Measurements from ENCODE around the gene EMD.

GRCh38 chrX:154426916-154427770, 48.0 kb downstream of the EMD start:
- no peak for TF ChIP-seq POLR2AphosphoS5 (IDR thresholded peaks at IDR 0.05; ENCODE audit: low read depth, low read length)
- TF ChIP-seq POLR2A (IDR thresholded peaks at IDR 0.05; ENCODE audit: low read depth, low read length) = no peak
- TF ChIP-seq TAF1 (IDR thresholded peaks at IDR 0.05; ENCODE audit: low read depth, low read length) = no peak
- TF ChIP-seq PAX5 (IDR thresholded peaks at IDR 0.05; ENCODE audit: insufficient read depth, low read length, severe bottlenecking) = no peak
- TF ChIP-seq SPI1 (IDR thresholded peaks at IDR 0.05; ENCODE audit: low read depth, low read length) = no peak

Measured in GM12891 (cell line).